Heart left ventricle (tissue), 13 donors: ENCODE results near the gene FYN.

Experiments
- POLR2A ChIP-seq, 2 donors: fragments of 450-650 bp; IDR thresholded peaks; one replicate each; pipeline ENCODE4 v1.6.1; 2017; ENCODE audit warnings: antibody characterized with exemption in 2 of 2, mild to moderate bottlenecking in 2 of 2, moderate library complexity in 2 of 2
- TF ChIP-seq, protein P1 (sequence below), 12 donors: fragments of 200-600 bp; sonication (generic) in 4 of 12; IDR thresholded peaks; one replicate each; pipeline versions ENCODE4 v1.5.0 to v1.8.0; 2018 to 2022; ENCODE audit warnings: antibody characterized with exemption in 12 of 12, mild to moderate bottlenecking in 5 of 12
- donor health status: ischemic (EF 13 %, LVEDD 7.1; RV severe dilation, severe dysfunction).
- donor health status: DM: no; HTN: yes; CAD: no.
- donor health status: DM: no; HTN: no; CAD: no.
- donor health status: ischemic (EF 25% LVEDD 6.9; RV normal size, moderate dysfunction).
- donor health status: ischemic (EF 25% LVEDD 5.7; RV mildly dilated, moderate dysfunction).
- donor health status: ischemic (EF 35%, LVEDD 5.7; RV mildly dilated, moderate dysfunction).
- donor health status: nonischemic (EF 11% LVEDD 7.7; RV severe dilation, severe dysfunction).
- donor health status: DM: yes; HTN: yes; CAD: no.
- donor health status: PGD.
- donor health status: ischemic (EF 29% LVEDD 5.4; RV normal size, mild dysfunction).
- donor health status: nonischemic (EF 23%, LVEDD 6.1; RV moderate dilation, normal function).

GRCh38 chr6:111866857-111867256 is 6.4 kb downstream of the FYN start:
- TF ChIP-seq, protein P1, sequence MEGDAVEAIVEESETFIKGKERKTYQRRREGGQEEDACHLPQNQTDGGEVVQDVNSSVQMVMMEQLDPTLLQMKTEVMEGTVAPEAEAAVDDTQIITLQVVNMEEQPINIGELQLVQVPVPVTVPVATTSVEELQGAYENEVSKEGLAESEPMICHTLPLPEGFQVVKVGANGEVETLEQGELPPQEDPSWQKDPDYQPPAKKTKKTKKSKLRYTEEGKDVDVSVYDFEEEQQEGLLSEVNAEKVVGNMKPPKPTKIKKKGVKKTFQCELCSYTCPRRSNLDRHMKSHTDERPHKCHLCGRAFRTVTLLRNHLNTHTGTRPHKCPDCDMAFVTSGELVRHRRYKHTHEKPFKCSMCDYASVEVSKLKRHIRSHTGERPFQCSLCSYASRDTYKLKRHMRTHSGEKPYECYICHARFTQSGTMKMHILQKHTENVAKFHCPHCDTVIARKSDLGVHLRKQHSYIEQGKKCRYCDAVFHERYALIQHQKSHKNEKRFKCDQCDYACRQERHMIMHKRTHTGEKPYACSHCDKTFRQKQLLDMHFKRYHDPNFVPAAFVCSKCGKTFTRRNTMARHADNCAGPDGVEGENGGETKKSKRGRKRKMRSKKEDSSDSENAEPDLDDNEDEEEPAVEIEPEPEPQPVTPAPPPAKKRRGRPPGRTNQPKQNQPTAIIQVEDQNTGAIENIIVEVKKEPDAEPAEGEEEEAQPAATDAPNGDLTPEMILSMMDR (IDR thresholded peaks at IDR 0.05) = no peak
- TF ChIP-seq POLR2A (IDR thresholded peaks at IDR 0.05) = no peak
